Fibroblast of skin of left quadriceps (primary cell): ENCODE results near the gene ERRFI1.
"Not testable (repeated sequence)": the region's sequence is repeated elsewhere in the genome, so short reads cannot be mapped to it uniquely, and the experiment has no call there.

ENCODE experiments used
- DNase-seq, 2 experiments: peaks; one replicate each; pipeline ENCODE4 v3.0.0-alpha.2; 2013; ENCODE audit warnings: low read depth in 2 of 2

Gene ERRFI1

DNA sequence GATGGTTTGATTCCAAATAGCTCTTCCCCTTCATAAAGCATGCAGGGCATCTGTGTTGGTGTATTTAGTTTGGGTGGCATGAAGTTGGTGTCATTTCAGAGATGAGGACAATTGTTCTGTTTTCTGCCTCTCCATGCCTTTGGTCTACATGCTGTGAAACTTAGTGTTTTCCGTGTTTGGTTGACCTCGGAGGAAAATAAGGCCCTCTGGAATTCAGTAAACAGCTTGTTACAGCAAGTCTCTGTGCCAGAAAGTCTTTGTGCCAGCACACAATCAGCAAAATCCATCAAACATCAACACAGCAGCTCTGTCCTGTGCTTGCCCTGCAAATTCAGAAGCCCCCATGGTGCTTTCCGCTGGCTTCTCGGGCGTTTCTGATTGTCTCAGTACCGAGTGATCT, 55.1 kb downstream of the ERRFI1 start:
- DNase-seq = no peak

DNA sequence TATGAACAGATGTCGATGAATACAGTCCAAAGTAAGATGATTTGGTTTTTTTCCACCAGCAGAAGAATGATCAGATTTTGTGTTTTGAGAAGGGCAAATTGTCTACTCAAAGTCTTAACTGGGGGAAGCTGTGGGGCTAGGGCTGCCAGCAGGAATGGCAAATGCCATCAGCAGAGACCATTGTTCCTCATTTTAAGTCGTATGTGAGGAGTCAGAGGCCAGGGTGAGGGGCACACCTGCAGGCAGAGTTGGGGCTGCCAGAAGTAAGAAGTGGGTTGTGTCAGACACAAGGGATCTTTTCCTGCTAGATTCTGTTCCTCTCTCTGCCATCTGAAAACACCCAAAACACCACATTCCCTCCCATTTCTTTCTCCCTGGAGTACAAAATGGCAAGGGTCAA, 55.9 kb downstream of the ERRFI1 start:
- no peak for DNase-seq

DNA sequence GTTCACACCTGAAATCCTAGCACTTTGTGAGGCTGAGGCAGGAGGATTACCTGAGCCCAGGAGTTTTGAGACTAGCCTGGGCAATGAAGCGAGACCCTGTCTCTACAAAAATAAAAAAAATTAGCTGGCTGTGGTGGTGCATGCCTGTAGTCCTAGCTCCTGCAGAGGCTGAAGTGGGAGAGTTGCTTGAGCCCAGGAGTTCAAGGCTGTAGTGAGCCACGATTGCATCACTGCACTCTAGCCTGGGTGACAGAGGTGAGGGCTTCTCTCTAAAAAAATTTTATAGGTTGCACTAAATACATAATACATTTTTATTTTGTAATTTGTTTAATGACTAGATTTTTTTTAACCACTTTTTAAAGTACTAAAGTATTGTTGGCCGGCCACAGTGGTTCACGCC, 58.5 kb downstream of the ERRFI1 start:
- DNase-seq = no peak

DNA sequence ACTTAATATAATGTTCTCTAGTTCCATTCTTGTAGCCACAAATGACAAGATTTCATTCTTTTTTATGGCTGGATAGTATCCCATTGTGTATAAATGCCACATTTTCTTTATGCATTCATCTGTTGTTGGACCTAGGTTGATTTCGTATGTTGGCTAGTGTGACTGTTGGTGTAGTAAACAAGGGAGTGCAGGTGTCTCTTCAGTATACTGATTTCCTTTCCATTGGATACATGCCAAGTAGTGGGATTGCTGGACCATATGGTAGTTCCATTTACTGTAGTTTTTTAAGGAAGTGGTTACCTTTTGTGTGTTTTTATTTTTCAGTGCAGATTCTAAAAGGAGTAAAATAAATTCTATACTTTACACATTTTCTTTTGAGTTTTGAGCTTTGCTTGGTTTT, 58.9 kb downstream of the ERRFI1 start:
- no peak for DNase-seq

DNA sequence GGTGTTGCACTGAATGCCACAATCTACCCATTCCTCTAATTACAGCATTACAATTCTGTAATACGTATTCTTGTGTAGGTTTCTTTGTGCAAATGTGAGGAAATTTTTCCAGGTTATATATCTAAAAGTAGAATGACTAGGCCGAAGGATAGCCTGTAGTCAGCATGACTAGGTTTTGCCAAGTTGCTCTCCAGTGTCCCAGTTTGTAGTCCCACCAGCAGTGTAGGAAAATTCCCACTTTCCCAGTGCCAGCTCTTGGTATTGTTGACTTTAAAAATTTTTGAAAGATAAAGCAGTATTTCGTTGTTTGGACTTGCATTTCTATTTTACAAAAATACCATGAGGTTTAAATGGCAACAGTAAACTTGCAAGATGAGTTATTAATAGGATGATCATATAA, 61.6 kb downstream of the ERRFI1 start:
- no peak for DNase-seq

DNA sequence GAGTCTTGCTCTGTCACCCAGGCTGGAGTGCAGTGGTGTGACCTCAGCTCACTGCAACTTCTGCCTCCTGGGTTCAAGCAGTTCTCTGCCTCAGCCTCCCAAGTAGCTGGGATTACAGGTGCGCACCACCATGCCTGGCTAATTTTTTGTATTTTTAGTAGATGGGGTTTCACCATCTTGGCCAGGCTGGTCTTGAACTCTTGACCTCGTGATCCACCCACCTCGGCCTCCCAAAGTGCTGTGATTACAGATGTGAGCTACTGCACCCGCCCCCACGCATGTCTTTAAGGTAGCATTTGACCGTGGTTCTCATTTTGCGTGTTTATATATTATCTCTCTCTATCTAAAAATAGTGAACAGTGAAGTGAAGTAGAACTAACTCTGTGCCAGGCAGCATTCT, 62.3 kb downstream of the ERRFI1 start:
- DNase-seq = not testable (repeated sequence)

DNA sequence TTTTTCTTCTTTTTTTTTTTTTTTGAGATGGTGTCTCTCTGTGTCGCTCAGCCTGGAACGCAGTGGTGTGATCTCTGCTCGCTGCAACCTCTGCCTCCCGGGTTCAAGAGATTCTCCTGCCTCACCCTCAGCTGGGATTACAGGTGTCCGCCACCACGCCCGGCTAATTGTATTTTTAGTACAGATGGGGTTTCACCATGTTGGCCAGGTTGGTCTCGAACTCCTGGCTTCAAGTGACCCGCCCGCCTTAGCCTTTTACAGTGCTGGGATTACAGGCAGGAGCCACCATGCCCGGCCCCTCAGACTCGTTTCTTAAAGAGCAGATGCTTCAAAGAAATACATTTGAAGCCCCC, 62.8 kb downstream of the ERRFI1 start:
- DNase-seq = not testable (repeated sequence)

DNA sequence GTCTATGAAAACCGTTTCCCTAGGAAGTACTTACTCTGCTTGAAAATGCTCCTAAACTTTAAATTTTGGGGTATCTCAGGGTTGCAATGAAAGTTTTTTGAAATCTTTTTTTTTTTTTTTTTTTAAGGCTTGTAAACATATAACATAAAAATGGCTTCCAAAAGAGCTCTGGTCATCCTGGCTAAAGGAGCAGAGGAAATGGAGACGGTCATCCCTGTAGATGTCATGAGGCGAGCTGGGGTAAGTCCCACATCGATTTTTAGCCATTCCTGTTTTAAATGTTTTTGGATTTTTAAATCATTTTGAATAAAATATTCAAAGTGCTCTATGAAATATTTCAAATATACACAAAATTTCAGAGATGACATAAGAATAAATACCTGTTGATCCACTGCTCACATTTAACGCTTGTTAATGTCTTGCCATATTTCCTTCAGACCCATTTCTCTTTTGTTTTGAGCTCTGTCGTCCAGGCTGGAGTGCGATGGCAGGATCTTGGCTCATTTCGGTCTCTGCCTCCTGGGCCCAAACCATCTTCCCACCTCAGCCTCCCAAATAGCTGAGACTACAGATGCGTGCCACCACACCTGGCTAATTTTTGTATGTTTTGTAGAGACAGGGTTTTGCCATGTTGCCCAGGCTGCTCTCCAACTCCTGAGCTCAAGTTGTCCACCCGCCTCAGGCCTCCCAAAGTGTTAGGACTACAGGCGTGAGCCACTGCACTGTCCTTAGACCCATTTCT, 63.3 kb downstream of the ERRFI1 start:
- DNase-seq = no peak

DNA sequence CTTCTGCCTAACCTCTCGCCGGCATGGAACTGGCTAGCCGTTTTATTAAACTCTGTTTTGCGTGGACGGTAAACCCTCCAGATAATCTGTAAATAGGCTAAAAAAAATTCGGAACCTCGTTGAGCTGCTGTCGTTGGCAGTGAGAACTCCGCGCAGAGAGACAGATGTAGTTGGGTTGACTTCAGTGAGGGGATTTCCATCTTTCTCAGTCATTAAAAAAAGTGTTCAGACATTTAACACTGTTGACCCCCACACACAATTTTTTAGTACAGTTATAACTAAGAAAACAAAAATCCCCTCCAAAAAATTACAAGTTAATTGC, 64.1 kb downstream of the ERRFI1 start:
- no peak for DNase-seq
